ENCODE measurements around the gene NYNRIN.

DNA sequence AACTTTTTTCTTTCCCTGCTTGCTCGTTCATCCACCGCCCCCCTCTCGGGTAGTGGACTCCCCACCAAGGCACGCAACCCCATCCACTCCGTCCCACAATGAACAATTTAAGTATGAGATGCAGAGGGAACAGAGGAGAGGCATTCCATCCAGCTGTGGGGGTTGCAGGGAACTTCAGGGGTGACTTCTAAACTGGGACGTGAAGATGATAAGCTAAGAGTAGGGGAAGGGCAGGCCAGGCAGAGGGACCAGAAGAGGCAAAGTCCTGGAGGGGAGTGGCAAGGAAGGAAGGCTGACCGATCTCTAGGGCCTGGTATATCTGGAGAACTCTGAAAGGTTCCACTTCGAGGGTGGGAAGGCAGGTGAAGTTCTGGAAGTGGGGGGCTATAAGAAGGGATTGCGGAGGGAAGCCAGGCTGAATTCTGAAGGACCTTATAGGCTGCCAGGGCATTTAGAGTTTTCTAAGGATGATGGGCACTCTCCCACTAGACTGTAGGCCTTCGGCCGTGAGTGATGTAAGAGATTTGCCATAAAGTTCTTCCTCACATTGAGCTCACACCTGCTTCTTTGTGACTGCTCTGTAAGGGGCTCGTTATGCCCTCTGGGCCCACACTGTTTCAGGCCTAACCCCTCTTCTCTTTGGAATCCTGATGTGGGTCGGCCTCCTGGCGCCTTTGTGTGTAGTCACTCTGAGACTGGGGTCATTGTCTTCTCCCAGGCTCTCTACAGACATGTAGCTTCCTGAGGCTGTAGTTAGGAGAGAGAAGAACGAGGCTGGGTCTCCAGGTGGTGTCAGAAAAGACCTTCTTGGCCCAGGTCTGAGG lies 18.7 kb upstream of the NYNRIN start:
- TF ChIP-seq, protein P1, sequence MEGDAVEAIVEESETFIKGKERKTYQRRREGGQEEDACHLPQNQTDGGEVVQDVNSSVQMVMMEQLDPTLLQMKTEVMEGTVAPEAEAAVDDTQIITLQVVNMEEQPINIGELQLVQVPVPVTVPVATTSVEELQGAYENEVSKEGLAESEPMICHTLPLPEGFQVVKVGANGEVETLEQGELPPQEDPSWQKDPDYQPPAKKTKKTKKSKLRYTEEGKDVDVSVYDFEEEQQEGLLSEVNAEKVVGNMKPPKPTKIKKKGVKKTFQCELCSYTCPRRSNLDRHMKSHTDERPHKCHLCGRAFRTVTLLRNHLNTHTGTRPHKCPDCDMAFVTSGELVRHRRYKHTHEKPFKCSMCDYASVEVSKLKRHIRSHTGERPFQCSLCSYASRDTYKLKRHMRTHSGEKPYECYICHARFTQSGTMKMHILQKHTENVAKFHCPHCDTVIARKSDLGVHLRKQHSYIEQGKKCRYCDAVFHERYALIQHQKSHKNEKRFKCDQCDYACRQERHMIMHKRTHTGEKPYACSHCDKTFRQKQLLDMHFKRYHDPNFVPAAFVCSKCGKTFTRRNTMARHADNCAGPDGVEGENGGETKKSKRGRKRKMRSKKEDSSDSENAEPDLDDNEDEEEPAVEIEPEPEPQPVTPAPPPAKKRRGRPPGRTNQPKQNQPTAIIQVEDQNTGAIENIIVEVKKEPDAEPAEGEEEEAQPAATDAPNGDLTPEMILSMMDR (IDR thresholded peaks at IDR 0.05), result no peak
- TF ChIP-seq POLR2AphosphoS5 (IDR thresholded peaks at IDR 0.05; ENCODE audit: low read depth, low read length), result no peak
- TF ChIP-seq, protein P2, sequence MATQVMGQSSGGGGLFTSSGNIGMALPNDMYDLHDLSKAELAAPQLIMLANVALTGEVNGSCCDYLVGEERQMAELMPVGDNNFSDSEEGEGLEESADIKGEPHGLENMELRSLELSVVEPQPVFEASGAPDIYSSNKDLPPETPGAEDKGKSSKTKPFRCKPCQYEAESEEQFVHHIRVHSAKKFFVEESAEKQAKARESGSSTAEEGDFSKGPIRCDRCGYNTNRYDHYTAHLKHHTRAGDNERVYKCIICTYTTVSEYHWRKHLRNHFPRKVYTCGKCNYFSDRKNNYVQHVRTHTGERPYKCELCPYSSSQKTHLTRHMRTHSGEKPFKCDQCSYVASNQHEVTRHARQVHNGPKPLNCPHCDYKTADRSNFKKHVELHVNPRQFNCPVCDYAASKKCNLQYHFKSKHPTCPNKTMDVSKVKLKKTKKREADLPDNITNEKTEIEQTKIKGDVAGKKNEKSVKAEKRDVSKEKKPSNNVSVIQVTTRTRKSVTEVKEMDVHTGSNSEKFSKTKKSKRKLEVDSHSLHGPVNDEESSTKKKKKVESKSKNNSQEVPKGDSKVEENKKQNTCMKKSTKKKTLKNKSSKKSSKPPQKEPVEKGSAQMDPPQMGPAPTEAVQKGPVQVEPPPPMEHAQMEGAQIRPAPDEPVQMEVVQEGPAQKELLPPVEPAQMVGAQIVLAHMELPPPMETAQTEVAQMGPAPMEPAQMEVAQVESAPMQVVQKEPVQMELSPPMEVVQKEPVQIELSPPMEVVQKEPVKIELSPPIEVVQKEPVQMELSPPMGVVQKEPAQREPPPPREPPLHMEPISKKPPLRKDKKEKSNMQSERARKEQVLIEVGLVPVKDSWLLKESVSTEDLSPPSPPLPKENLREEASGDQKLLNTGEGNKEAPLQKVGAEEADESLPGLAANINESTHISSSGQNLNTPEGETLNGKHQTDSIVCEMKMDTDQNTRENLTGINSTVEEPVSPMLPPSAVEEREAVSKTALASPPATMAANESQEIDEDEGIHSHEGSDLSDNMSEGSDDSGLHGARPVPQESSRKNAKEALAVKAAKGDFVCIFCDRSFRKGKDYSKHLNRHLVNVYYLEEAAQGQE (IDR thresholded peaks at IDR 0.05; ENCODE audit: insufficient read depth in 1 of 2, low read depth in 2 of 2, low read length in 1 of 2), result no peak
